Hippocampal formation (tissue), 2 donors: ENCODE measurements around the gene MS4A6E.
"Not testable (repeated sequence)": the region's sequence is repeated elsewhere in the genome, so short reads cannot be mapped to it uniquely, and the experiment has no call there.

ENCODE experiments used
- DNase-seq, 2 donors: peaks; one replicate each; lab custom pipeline; 2025; lab: John Stamatoyannopoulos, UW

MS4A6E gene, protein sequence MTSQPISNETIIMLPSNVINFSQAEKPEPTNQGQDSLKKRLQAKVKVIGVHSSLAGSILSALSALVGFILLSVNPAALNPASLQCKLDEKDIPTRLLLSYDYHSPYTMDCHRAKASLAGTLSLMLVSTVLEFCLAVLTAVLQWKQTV

GRCh38 chr11:60326955-60327354 is at the start of gene MS4A6E:
TSS of gene MS4A6E (plus strand) at chr11:60327255. CDS start at chr11:60334896, 7,641 bp downstream.
- DNase-seq = no peak

DNA sequence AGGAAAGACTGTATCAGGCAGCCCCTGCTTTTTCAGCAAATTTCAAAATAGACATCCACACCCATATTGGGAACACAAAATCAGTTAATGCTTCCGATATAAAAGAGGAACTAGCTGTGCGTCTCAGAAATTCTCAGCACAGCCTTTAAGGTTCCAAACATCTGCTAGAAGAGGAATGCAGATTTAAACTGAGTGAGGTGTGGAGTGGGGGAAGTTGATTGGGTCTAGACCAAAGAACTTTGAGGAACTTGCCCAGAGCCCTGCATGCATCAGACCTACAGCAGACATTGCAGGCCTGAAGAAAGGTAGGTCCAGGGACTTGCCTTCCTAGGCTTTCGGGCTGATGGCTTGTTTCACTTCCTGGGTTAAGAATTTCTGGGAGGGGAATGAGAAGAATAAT is 46.6 kb upstream of the MS4A6E start, which contains the start of gene MS4A4A:
Gene MS4A4A (plus strand): TSS at position 255 of the 400 bp plus-strand sequence. CDS start 10 bp downstream, at position 265.
- DNase-seq = peak in 1 of 2 donors; percentile 21

DNA sequence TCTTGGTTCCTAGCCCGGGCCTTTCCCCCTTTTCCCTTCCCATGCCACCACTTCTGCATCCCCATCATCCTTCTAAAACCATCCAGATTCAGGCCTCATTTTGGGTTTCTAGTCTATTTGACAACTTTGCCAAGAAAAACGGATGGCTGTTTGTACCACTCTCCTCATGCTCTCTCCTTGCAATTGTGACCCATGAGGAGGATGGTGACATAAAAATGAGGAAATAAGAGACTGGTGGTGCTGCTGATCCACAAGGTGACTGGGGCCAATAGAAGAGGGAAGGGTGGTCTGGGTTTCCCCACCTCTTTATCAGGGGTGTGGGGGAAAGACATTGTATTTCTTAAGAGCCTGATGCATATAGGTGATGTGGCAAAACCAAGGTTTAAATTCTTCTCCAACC is 45.6 kb upstream of the MS4A6E start:
- no peak for DNase-seq

- no peak for DNase-seq
These were observed 44.8 kb upstream of the MS4A6E start for GRCh38 chr11:60282286-60282685.

- not testable (repeated sequence) for DNase-seq
These were observed 41.5 kb upstream of the MS4A6E start for GRCh38 chr11:60285411-60286126.

DNA sequence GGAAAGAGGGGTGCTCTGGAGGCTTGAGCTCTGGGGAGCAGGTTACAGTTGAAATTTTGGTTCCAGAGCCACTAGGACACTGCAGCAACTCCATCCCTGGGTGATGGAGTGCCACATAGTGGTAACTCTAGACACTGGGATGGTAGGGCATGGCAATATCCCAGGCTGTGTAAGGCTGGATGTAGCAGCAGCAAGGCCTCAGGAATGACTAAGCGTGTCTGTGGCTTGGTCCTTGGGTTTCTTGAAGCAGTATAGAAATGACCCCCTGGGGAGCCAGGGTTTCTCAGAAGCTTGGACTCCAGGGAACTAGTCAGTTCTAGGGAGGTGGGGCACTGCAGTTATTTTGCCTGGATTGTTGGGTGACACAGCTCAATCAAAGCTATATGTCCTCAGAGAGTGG is 38.5 kb upstream of the MS4A6E start:
- no peak for DNase-seq

DNA sequence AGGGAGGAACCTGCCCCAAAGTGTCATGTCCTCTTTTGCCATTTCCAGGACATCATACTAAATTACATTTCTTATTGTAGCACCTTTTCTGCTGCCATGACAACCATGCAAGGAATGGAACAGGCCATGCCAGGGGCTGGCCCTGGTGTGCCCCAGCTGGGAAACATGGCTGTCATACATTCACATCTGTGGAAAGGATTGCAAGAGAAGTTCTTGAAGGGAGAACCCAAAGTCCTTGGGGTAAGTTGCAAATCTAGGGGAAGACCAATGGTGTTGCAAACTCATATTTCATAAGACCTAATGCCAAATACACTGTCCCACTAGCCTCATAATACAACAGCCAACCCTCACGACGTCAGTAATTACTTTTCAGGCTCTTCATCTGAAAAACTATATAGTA is 34.9 kb upstream of the MS4A6E start:
- DNase-seq = no peak

GRCh38 chr11:60301178-60301577 is 25.9 kb upstream of the MS4A6E start:
- DNase-seq = no peak

- DNase-seq = not testable (repeated sequence)
These were observed 25.2 kb upstream of the MS4A6E start for GRCh38 chr11:60301884-60302283.

DNA sequence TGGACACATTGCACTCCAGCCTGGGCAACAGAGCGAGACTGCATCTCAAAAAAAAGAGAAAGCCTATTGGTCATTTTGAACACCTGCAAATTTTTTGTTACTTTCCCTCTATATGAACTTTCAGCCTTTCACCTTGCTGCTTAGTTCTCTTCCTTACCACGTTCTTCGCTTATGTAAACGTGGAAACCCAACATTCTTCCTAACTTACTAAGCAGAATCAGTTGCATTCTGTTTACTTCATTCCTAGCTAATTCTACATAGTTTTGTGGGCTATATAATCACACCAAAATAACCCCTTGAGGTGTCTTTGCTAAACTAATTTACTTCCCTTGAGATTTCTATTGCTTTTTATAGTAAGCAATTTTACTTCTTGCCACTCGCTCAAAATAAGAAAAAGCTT is 23.4 kb upstream of the MS4A6E start:
- no peak for DNase-seq

DNA sequence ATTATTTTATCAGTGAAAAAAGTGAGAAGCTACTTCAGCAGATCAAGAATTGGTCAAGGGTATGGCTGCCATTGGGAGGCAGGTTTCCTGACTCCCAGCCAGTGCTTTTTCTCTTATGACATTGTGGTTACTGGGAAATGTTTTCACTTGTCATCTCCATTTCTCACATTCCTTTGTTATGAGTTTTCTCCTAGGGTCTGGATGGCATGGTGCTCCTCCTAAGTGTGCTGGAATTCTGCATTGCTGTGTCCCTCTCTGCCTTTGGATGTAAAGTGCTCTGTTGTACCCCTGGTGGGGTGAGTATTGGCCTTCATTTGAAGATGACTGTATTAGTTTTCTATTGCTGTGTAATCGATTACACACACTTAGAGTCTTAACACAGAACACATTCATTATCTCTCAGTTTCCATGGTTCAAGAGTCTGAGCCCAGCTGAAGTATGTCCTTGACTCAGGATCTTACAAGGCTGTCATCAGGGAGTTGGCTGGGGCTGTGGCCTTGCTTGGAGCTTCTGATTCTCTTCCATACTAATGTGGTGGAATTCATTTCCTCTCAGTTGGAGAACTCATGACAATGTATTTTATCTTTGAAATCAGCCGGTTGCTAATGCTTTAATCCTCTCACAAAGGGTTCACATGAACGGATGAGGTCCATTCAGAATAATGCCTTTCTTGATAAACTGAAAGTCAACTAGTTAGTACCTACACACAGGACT is 21.0 kb upstream of the MS4A6E start:
- DNase-seq = no peak

DNA sequence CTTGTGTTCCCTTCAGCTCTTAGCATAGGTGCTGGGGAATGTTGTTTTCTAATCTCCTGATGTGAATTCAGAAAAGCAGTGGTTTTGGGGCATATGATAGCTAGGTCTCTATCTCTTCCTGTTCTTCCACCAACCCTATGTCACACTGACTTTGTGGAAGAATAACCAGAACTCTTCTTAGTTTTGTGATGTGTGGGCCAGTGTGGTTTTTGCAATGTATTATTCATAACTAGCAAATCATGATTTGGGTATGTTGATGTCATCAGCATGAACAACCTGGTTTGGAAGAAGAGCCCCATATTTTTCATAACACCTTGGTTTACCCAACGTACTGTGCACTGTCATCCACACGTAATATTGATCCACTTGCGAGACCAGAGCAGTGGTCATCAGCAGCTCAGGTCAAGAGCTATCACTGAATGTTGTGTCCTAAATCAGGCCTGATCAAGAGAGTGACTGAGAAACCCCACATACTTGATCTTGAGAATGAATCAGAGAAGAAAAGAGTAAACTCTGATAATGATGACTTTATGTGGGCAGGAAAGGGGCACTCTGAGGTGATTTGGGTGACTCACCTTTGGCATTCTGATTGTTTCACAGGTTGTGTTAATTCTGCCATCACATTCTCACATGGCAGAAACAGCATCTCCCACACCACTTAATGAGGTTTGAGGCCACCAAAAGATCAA is 19.4 kb upstream of the MS4A6E start:
- no peak for DNase-seq

DNA sequence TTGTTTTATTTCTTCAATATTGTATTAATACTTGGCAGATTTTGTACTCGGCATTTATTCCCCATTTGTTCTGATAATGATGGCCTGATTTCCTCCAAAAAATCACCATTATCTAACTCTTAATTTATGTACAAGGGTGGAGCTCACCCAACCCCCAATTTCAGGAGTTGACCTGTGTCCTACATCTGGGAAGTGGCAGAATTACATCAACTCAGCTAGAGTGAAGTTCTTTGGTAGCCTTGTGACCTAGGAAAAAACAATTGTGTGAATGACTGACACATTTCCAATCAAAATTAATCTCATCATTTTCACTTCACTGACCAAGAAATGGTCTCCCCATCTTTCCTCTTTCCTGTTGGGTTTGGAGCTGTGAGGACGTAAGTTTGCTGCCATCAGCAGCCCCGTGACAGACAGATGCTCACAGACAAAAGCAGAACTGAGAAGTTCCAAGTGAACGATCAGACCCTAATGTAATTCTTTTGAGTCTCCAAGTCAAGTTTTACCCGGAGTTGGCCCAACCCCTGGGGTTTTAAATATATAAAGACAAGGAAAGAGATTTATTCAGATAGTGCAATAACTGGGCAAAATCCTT is 16.6 kb upstream of the MS4A6E start:
- DNase-seq = peak; percentile 7 to 28

DNA sequence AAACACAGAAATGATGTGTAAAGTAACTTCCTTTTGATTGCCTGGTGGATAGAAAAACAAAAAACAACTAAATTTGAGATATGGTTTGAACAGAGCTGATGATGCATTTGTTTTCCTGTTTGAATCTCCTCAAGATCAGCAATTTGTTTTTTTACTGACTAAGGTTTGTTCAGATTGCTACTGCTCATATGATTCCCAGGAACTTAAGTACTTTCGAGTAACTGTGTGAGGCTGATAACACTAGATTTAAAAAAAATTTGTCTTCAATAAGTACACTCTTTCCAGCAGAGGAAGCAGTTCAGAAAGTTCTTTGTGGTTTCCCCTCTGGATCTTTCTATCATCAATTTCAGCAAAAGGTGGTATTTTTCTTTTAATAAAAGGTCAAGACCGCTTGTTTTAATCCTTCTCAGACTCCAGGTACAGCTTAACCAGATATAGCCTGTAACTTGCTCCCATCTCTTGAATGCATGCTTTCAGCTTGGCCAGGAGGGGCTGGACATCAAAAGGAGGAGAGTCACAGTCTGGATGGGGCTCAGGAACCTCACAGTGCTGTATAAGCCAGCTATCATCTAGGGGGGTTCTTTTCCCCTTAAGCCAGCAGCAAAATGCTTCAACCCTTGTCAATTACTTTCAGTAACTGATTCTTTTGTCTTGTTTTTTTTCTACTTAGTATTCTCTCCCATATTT is 12.3 kb upstream of the MS4A6E start:
- DNase-seq = no peak

GRCh38 chr11:60315871-60316270 is 11.2 kb upstream of the MS4A6E start:
- DNase-seq = no peak

DNA sequence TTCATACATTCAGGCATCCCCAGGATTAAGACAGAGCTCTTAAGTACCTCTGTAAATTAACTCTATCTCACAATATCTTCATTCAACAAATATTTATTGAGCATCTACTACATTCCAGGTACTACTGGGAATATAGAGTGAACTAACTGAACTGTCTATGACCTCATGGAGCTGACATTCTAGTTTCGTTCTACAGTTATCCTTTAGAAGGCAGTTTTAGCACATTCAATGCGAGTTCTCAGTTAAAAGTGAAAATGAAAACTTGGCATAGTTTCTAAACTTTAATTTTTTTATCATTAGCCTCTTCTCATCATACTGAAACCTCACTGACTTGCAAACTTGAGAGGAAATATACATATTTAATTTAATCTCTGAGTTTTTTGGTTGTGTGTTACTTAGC is 10.7 kb upstream of the MS4A6E start:
- DNase-seq = no peak

GRCh38 chr11:60318726-60319125 is 8.3 kb upstream of the MS4A6E start:
- DNase-seq = no peak

DNA sequence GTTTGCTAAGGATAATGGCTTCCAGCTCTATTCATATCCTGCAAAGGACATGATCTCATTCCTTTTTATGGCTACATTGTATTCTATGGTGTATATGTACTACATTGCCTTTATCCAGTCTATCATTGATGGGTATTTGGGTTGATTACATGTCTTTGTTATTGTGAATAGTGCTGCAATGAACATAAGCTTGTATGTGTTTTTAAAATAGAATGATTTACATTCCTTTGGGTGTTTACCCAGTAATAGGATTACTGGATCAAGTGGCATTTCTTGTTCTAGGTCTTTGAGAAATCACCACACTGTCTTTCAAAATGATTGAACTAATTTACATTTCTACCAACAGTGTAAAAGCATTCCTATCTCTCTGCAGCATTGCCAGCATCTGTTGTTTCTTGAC is 6.0 kb upstream of the MS4A6E start:
- DNase-seq = no peak

DNA sequence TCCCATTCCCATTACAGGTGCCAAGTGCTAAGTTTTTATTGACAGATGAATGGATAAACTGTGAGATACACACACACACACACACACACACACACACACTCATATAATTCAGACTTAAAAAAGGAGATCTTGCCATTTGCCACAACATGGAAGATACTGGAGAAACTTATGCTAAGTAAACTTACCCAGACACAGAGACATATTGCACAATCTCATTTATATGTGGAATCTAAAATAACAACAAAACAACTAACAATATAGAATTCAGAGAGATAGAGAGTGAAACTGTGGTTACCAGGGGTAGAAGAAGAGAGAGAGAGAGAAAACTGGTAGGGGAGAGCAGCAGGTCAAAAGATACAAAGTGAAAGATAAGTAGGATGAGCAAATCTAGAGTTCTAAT is 1.4 kb downstream of the MS4A6E start:
- DNase-seq = no peak

- DNase-seq = no peak
These were observed 5.8 kb downstream of the MS4A6E start for GRCh38 chr11:60332846-60333245.

GRCh38 chr11:60334005-60334620 is 7.1 kb downstream of the MS4A6E start:
- DNase-seq = peak in 1 of 2 donors; percentile 19
